HG03469 (cell line): Measurements from ENCODE around the gene ABCG2.

Experiments
- ATAC-seq: cut with Tn5 transposase; IDR thresholded peaks from one replicate; pipeline ENCODE4 v1.9.1; 2021; ENCODE audit warnings: mild to moderate bottlenecking, moderate library complexity, moderate number of reproducible peaks; ENCODE audit not compliant: unreplicated experiment

The ABCG2 gene

GRCh38 chr4:88077911-88078524, 80.4 kb downstream of the ABCG2 start:
- ATAC-seq: no peak

- ATAC-seq: no peak
Observed at GRCh38 chr4:88075336-88075735, 83.1 kb downstream of the ABCG2 start.

GRCh38 chr4:88070031-88070430, 88.4 kb downstream of the ABCG2 start:
- no peak for ATAC-seq

DNA sequence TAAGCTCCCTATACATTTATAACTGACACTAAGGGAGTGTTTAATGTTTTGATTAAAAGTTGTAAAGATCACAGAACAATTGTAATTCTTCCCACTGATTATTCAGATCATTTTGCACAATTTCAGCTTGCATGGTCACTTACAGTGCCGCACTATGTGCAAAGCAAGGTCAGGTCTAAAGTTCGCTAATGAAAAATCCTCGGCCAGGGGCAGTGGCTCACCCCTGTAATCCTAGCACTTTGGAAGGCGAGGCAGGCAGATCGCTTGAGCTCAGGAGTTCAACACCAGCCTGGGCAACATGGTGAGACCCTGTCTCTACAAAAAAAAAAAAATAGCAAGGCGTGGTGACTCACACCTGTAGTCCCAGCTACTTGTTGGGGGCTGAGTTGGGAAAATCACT, 94.0 kb downstream of the ABCG2 start:
- ATAC-seq: no peak

- no peak for ATAC-seq
Observed at GRCh38 chr4:88063634-88064296, 94.7 kb downstream of the ABCG2 start.

DNA sequence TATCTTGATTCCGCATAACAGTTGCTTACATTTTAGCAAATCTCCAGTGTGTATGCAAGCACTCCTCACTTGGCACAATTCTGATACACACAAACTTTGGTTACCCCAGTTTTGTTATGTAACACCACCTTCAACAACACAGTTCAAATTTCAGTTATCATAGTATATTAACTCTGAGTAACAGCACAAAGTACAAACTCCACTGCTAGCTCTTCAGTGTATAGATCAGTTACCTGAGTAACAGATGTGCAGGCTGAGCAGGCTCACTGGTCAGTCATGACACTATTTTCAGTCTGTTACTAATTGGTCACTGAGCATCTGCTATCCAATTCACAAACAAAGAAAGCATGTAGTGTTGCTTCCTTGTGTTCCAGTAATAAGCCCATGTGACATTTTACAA, 95.6 kb downstream of the ABCG2 start:
- ATAC-seq: no peak

DNA sequence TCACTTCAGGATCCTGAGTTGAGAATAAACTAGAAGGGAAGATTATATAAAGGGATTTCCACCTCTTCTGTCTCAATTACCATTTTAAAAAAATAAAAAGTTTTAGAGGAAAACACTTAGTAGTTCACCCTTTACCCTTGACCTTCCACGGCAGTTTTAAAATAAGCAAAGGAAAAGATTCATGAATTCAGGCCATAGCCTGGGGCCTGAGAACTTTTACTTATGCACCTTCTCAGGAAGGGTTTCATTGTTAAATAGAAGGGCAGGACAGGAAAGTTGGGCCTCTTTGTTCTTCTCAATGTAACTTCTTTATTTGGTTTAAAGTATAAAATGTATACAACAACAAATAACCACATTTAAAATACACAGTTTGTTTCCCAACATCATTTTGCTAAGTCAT, 96.1 kb downstream of the ABCG2 start:
- no peak for ATAC-seq

DNA sequence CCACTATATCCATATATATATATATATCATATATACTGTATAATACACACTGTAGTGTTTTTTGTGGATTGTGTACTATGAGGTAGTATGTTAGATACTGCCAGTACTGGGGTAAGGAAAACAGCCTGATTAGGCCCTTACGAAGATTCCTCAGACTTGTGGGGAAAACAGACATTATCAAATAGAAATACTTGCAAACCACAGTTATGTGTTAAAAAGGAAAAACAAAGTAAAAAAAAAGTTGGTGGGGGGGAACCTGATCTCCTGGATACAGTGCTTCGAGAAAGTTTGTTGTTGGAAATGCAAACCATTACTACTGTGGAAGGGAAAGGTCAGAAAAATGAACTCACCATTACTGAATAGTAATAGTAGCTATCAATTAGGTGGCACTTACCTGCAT, 98.0 kb downstream of the ABCG2 start:
- ATAC-seq: no peak

GRCh38 chr4:88059766-88060165, 98.7 kb downstream of the ABCG2 start:
- no peak for ATAC-seq

DNA sequence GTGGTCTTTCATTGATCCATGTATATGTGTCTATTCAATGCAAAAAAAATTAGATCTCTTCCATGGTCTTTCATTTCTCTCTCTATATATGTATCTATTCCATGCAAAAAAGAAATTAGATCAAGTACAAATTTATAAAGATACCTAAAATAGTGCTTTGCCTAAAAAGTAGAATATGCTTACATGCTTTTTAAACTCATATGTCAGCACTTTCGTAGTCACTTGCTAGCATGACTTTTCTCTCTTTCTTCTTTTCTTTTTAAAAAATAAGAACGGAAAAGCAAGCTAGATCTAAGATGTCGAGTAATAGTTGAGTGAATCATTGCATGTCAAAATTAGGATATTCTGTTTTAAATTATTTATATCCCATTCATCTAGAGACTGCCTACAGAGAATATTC, 100.1 kb downstream of the ABCG2 start:
- no peak for ATAC-seq

- no peak for ATAC-seq
Observed at GRCh38 chr4:88054901-88055300, 103.5 kb downstream of the ABCG2 start.

DNA sequence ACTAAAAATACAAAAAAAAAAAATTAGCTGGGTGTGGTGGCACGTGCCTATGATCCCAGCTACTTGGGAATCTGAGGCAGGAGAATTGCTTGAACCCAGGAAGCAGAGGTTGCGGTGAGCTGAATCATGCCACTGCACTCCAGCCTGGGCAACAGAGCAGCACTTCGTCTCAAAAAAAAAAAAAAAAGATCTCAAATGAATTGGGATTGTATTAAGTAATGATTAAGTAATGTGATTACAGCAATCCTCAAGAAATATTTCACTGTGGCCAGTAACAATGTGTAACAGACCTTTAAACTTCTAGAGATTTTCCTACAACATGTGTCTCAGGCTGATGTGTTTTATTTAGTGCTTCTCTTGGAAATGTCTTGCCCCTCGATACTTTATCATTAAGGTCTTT, 104.2 kb downstream of the ABCG2 start:
- ATAC-seq: no peak

GRCh38 chr4:88045021-88045420, 113.4 kb downstream of the ABCG2 start:
- ATAC-seq: no peak

DNA sequence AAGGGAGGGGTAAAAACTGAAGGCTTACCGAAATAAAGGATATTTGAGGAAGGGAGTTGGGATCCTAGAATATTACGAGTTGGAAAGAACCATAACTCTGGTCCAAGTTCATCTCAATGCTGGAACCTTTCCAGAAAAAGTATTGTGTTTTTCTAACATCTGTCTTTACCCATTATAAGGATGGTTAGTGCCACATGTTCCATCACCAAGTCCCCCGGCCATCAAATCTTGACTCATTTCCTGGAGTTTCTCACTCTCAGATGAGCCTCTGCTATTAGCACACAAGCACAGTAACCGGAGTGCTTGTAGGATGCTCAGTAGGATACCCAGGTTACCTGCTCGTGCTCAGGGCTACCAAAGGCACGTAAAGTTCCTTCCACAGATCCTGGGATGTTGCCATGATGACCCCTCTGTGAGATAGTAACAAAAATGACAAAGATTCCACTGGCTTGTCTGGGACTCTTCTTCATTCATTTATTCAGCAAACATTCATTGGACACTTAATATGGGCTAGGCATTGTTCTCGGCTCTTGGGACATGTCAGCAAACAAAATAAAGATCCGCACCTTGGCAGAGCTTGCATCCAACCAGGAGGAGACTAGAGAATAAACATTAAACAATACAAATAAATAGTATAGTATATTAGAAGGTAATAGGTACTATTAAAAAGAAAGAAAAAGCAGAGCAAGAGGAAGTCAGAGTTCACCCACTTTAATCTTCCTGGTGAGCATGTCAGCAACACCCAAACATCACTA, 114.7 kb downstream of the ABCG2 start:
- ATAC-seq: no peak

- no peak for ATAC-seq
Observed at GRCh38 chr4:88043001-88043400, 115.4 kb downstream of the ABCG2 start.

GRCh38 chr4:88041626-88042025, 116.8 kb downstream of the ABCG2 start:
- no peak for ATAC-seq

DNA sequence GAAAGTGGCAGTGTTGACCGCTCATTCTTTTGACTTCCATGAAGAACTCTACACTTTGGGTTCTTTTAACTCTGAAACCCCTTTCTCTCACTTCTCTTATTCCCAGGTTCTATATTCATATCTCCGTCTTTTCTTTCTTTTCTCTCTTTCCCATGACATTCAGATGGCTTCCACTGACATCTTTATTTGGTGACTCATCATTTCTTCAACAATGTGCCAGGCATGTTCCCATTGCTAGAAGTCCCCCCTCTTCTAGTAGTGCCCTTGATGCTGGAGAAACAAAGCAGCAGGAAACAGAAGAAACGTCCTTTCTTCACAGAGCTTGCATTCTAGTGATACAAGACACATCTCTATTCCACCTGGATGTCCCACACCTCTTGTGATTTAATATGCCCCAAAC, 117.7 kb downstream of the ABCG2 start:
- no peak for ATAC-seq
